ENCODE data around the gene PTH1R. TPM values are rescaled to one million over a fixed set of nuclear protein-coding genes. Genes with fewer than 3 reads are reported as not detected.

The PTH1R gene
- polyA plus RNA-seq, 3 donors: not detected

DNA sequence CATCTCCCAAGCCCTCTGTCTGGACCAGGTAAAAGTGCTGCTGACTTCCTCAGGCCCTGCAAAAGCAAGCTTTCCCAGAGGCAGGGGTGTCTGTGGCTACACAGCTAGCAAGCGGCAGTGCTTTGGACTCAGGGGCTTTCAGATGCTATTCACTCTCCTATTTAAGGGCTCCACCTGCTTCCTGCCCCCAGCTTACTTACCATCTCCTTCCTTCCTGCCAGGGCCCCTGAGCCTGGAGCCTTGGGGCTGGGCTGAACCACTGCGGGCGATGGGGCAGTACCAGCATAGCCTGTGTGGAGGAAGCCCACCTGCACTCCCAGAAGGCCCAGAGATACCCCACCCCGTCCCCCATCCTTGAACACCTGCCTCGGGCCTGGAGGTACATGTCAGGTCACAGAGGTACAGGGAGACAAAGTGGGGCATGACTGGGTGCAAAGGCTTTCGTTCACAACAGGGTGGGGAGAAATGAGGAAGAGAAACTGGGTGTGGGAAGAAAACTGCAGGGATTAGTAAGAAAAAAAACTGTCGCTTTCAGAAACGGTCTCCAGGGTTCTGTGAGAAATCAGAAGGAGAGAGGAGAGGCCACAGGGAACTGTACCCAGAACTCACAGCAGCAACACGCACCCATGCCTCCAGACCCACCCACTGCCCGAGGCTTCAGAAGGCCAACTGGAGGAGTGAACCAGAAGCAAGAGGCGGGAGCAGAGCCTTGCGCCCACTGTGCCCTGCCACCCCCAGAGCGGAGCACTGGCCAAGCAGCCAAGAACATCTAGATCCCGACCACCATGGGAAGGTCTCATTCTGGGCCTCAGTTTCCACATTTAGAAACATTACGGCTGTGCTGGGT, 49.6 kb downstream of the PTH1R start:
- H3K9me3 ChIP-seq (replicated peaks in 1 of 2; ENCODE audit: control insufficient read depth in 1 of 2, insufficient read depth in 1 of 2, low read length in 2 of 2): no peaks in the 10 kb centered on the region
- peaks cover 75% of the 10 kb centered on the region for H3K79me2 ChIP-seq (ENCODE audit: insufficient read depth, low read length)
- peaks cover 74% of the 10 kb centered on the region for H3K4me1 Mint-ChIP-seq
- peaks cover 34% of the 10 kb centered on the region for H4K20me1 ChIP-seq (ENCODE audit: insufficient read depth, low read length)
- H3K4me2 ChIP-seq (replicated peaks; ENCODE audit: extremely low read depth, low read length, poor library complexity, severe bottlenecking): peak overlapping the region; percentile 71
- intact Hi-C loops (cut with micrococcal nuclease): loop anchor here in 1 of 2 donors (5.0 kb wide), 2 partner anchors 40 to 60 kb away; no protein-coding TSS in a partner anchor
- DNase-seq: peak; percentile 80 to 91 (median 86)
- peaks cover 49 to 52% of the 10 kb centered on the region in 2 donors for H3K36me3 Mint-ChIP-seq
- H3K4me3 Mint-ChIP-seq: peak overlapping the region; percentile 65 to 80
- H3K27ac ChIP-seq (ENCODE audit: low read depth in 1 of 2, low read length in 2 of 2): peak overlapping the region; percentile 88 to 91
- H3K9me3 Mint-ChIP-seq: peaks cover 0 to 7% (median 3%) of the 10 kb centered on the region in 7 donors
- TF ChIP-seq CTCF (IDR thresholded peaks at IDR 0.05): no peak
- H3K27ac Mint-ChIP-seq: peak overlapping the region; percentile 92 to 98 (median 97)
- H3K4me1 ChIP-seq (ENCODE audit: control insufficient read depth in 1 of 2, insufficient read depth in 2 of 2, low read length in 2 of 2): peaks cover 72 to 83% of the 10 kb centered on the region in 2 donors
- H3K4me3 ChIP-seq (replicated peaks in 1 of 3; ENCODE audit: low read depth in 2 of 3, low read length in 3 of 3): peak overlapping the region in 2 of 3 experiments; percentile 4 to 67
- peak overlapping the region; percentile 54 for H3K9ac ChIP-seq (ENCODE audit: insufficient read depth, low read length, poor library complexity, severe bottlenecking)
- no peaks in the 10 kb centered on the region for H3K27me3 Mint-ChIP-seq (ENCODE audit: low read depth in 3 of 3)
- H3K36me3 ChIP-seq (replicated peaks in 1 of 2; ENCODE audit: control insufficient read depth in 1 of 2, insufficient read depth in 2 of 2, low read length in 2 of 2): peaks cover 38 to 40% of the 10 kb centered on the region in 2 donors
- no peaks in the 10 kb centered on the region for H3K27me3 ChIP-seq (ENCODE audit: control insufficient read depth in 2 of 2, insufficient read depth in 2 of 2, low read length in 2 of 2)
- WGBS (ENCODE audit: insufficient coverage): 7% methylated on average over 8 of the region's 15 CpGs
- H2AFZ ChIP-seq (ENCODE audit: insufficient read depth, low read depth, low read length, poor library complexity, severe bottlenecking): peak overlapping the region; percentile 9

GRCh38 chr3:46927718-46928073, 50.2 kb downstream of the PTH1R start:
- peaks cover 0 to 7% (median 3%) of the 10 kb centered on the region in 7 donors for H3K9me3 Mint-ChIP-seq
- Histone ChIP-seq H3K36me3 (replicated peaks in 1 of 2; ENCODE audit: control insufficient read depth in 1 of 2, insufficient read depth in 2 of 2, low read length in 2 of 2) (peaks cover 32 to 34% of the 10 kb centered on the region in 2 donors), H3K27me3 (ENCODE audit: control insufficient read depth in 2 of 2, insufficient read depth in 2 of 2, low read length in 2 of 2) (no peaks in the 10 kb centered on the region), H3K79me2 (ENCODE audit: insufficient read depth, low read length) (peaks cover 76% of the 10 kb centered on the region), H3K9ac (ENCODE audit: insufficient read depth, low read length, poor library complexity, severe bottlenecking) (peak overlapping the region; percentile 39), H2AFZ (ENCODE audit: insufficient read depth, low read depth, low read length, poor library complexity, severe bottlenecking) (peak overlapping the region; percentile 9), H3K4me3 (replicated peaks in 1 of 3; ENCODE audit: low read depth in 2 of 3, low read length in 3 of 3) (peak overlapping the region in 2 of 3 experiments; percentile 0 to 67), H3K27ac (ENCODE audit: low read depth in 1 of 2, low read length in 2 of 2) (peak overlapping the region; percentile 88 to 91), H3K4me1 (ENCODE audit: control insufficient read depth in 1 of 2, insufficient read depth in 2 of 2, low read length in 2 of 2) (peaks cover 78 to 89% of the 10 kb centered on the region in 2 donors), H3K4me2 (replicated peaks; ENCODE audit: extremely low read depth, low read length, poor library complexity, severe bottlenecking) (peak overlapping the region; percentile 71), H4K20me1 (ENCODE audit: insufficient read depth, low read length) (peaks cover 28% of the 10 kb centered on the region), H3K9me3 (replicated peaks in 1 of 2; ENCODE audit: control insufficient read depth in 1 of 2, insufficient read depth in 1 of 2, low read length in 2 of 2) (no peaks in the 10 kb centered on the region)
- TF ChIP-seq CTCF (IDR thresholded peaks at IDR 0.05): no peak
- peaks cover 80% of the 10 kb centered on the region for H3K4me1 Mint-ChIP-seq
- peak overlapping the region in 1 of 2 donors; percentile 80 for H3K4me3 Mint-ChIP-seq
- intact Hi-C loops (cut with micrococcal nuclease): loop anchor here in 1 of 2 donors (5.0 kb wide), 2 partner anchors 40 to 60 kb away; no protein-coding TSS in a partner anchor
- 63% methylated on average over 1 of the region's 6 CpGs for WGBS (ENCODE audit: insufficient coverage)
- peak overlapping the region; percentile 92 to 98 (median 97) for H3K27ac Mint-ChIP-seq
- DNase-seq: no peak
- H3K36me3 Mint-ChIP-seq: peaks cover 43 to 45% of the 10 kb centered on the region in 2 donors
- H3K27me3 Mint-ChIP-seq (ENCODE audit: low read depth in 3 of 3): no peaks in the 10 kb centered on the region
